GM18526 (cell line): ENCODE results near the gene SELENBP1.

Experiments used
- POLR2A ChIP-seq: IDR thresholded peaks from 3 replicates; pipeline ENCODE4 v1.6.1; 2011; ENCODE audit not compliant: insufficient read length; ENCODE audit errors: extremely low read depth

Gene SELENBP1

GRCh38 chr1:151327223-151327902, 45.1 kb downstream of the SELENBP1 start, which contains the start of gene PI4KB:
TSS of gene PI4KB (minus strand) at chr1:151327416. CDS start at chr1:151316481, 10,935 bp downstream.
- TF ChIP-seq POLR2A, result peak; percentile 57

DNA sequence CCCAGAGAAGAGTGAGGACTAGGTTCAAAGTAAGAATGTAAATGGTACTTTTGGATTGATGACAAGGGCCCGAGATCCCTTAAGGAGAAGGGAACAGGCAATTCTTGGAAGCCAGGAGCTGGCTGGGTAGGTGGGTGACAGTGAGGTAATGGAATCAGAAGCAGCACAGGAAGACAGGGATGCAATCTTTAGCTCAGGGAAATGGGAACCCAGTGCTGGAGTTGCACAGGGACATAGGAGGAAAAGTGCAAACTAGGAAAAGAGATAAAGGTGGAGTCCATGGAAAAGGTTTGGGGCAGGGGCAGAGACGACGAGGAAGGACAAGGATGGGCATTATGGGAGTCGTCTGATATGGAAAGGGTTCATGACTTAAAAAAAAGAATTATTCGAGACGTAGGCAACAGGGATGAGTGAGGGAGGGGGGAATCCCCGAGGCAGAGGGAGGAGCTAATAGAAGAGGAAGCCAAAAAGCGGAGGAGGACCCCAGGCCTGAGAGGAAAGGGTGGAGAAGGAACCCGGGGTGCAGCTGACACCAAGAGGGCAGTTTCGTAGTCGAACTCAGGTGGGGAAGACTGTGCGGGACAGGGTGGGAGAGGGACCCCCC, 45.8 kb downstream of the SELENBP1 start:
- TF ChIP-seq POLR2A, result peak; percentile 58

DNA sequence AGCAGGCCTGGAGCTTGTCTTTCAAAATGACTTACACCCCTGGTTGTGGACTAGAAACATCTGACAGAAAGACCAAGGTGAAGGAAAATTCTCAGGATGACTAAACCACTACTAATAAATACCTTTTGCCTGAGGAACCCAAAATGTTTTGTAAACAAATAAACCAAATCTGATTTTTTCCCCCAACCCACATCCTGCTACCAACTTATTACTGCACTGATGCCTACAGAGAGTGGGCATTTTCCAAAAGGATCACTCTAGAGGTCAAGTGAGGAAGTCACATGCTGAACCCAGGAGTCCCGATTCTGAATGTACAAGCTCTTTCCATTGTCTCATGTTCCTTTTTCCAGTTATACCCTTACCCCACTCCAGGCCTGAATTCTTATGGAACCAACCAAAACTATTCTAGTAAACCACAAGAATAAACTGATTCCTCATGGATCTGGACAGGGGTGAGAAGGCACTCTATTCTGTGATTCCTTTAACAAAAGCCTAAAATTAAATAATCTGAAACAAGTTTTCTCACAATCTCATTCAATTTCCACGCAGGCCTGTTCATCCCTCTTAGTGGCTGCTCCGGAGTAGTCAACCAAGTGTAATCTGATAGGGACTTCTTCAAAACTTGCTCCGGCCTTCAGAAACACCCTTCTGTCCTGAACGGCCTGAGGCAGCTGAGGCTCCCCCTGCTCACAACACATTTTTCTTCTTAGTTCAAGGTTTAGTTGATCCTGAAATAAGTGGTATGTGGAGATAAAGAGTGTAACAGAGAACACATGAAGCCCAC, 46.7 kb downstream of the SELENBP1 start:
- TF ChIP-seq POLR2A, result no peak

GRCh38 chr1:151325231-151325630, 47.3 kb downstream of the SELENBP1 start:
- TF ChIP-seq POLR2A, result no peak

- TF ChIP-seq POLR2A, result no peak
Measured at GRCh38 chr1:151324390-151324930, 48.0 kb downstream of the SELENBP1 start.

GRCh38 chr1:151318975-151319374, 53.5 kb downstream of the SELENBP1 start:
- no peak for TF ChIP-seq POLR2A

- no peak for TF ChIP-seq POLR2A
Measured at GRCh38 chr1:151315565-151316235, 56.8 kb downstream of the SELENBP1 start.
